Activated T-helper 1 cell treated with anti-CD3 and anti-CD28 coated beads, Interleukin-2, amount 50 U/mL, for 16 hours (primary cell): ENCODE results near the gene ZNG1A.
"Not testable (repeated sequence)": the region's sequence is repeated elsewhere in the genome, so short reads cannot be mapped to it uniquely, and the experiment has no call there.

Experiments
- DNase-seq, 2 donors: peaks; one replicate each; pipeline ENCODE4 v3.0.0-alpha.2; 2020; ENCODE audit warnings: low read depth in 1 of 2, low spot score in 1 of 2

Gene ZNG1A

GRCh38 chr9:178140-178825 is 573 bp downstream of the ZNG1A start:
- DNase-seq: not testable (repeated sequence)

- not testable (repeated sequence) for DNase-seq
These were observed 9.1 kb downstream of the ZNG1A start for GRCh38 chr9:169757-170156.

- not testable (repeated sequence) for DNase-seq
These were observed 19.0 kb downstream of the ZNG1A start for GRCh38 chr9:159871-160270.

- not testable (repeated sequence) for DNase-seq
These were observed 27.7 kb downstream of the ZNG1A start for GRCh38 chr9:151173-151572.

- DNase-seq: not testable (repeated sequence)
These were observed 39.0 kb downstream of the ZNG1A start for GRCh38 chr9:139880-140279.

- DNase-seq: not testable (repeated sequence)
These were observed 60.8 kb downstream of the ZNG1A start, which contains the start of gene FOXD4 for GRCh38 chr9:117995-118467. TSS of gene FOXD4 (minus strand) at chr9:118417. CDS start at chr9:118119, 298 bp downstream.

- DNase-seq: not testable (repeated sequence)
These were observed 61.5 kb downstream of the ZNG1A start for GRCh38 chr9:117144-117994.

GRCh38 chr9:116239-117077 is 62.4 kb downstream of the ZNG1A start:
- DNase-seq: not testable (repeated sequence)

GRCh38 chr9:115118-115451 is 63.8 kb downstream of the ZNG1A start:
- not testable (repeated sequence) for DNase-seq

GRCh38 chr9:114267-115117 is 64.4 kb downstream of the ZNG1A start:
- DNase-seq: not testable (repeated sequence)

- not testable (repeated sequence) for DNase-seq
These were observed 65.2 kb downstream of the ZNG1A start for GRCh38 chr9:113468-114266.

GRCh38 chr9:112589-113467 is 66.0 kb downstream of the ZNG1A start:
- DNase-seq: not testable (repeated sequence)

GRCh38 chr9:110672-111071 is 68.2 kb downstream of the ZNG1A start:
- not testable (repeated sequence) for DNase-seq

GRCh38 chr9:109540-109939 is 69.3 kb downstream of the ZNG1A start:
- not testable (repeated sequence) for DNase-seq

GRCh38 chr9:108742-109495 is 69.9 kb downstream of the ZNG1A start:
- not testable (repeated sequence) for DNase-seq

GRCh38 chr9:105991-106390 is 72.9 kb downstream of the ZNG1A start:
- DNase-seq: not testable (repeated sequence)

GRCh38 chr9:100430-100829 is 78.4 kb downstream of the ZNG1A start:
- DNase-seq: not testable (repeated sequence)

GRCh38 chr9:99867-100266 is 79.0 kb downstream of the ZNG1A start:
- not testable (repeated sequence) for DNase-seq
